Vagina (tissue), 2 donors: ENCODE data around the gene UBE4A.

ENCODE experiments used
- POLR2A ChIP-seq, 2 donors: fragments of 450-650 bp; IDR thresholded peaks; one replicate each; pipeline ENCODE4 v1.6.1; 2017; ENCODE audit warnings: antibody characterized with exemption in 2 of 2, mild to moderate bottlenecking in 2 of 2, moderate library complexity in 2 of 2
- POLR2AphosphoS5 ChIP-seq, 2 donors: sonication (generic); formaldehyde crosslinking; IDR thresholded peaks; one replicate each; pipeline ENCODE4 v1.9.0; 2017; ENCODE audit warnings: antibody characterized with exemption in 2 of 2, mild to moderate bottlenecking in 2 of 2, low read depth in 1 of 2; ENCODE audit not compliant: insufficient read depth in 1 of 2
- TF ChIP-seq, protein P1 (sequence below), 3 experiments: fragments of 450-650 bp in 2 of 3; fragments of 200-600 bp in 1 of 3; sonication (generic) in 1 of 3; IDR thresholded peaks; one replicate each; pipeline ENCODE4 v1.5.1; 2017 to 2019; ENCODE audit warnings: antibody characterized with exemption in 3 of 3, mild to moderate bottlenecking in 2 of 3, moderate library complexity in 2 of 3

DNA sequence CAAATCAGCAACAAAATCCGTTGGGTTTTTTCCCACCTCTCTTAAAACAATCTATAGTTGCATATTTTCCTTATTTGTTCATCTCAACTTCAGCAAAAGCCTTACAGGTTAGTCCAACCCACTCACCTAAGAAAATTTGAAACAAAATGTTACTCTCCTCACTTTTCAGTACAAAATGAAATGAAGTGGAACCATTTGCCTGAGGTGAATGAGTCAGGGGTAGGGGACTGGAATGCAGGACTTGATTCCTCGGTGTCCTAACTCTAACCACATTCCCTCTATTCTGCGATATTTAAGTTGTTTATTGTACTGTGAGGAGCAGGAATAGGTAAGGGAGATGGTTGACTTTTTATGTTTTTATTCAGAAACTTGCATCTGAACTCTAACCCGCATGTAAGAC, 58.4 kb downstream of the UBE4A start:
- TF ChIP-seq, protein P1, sequence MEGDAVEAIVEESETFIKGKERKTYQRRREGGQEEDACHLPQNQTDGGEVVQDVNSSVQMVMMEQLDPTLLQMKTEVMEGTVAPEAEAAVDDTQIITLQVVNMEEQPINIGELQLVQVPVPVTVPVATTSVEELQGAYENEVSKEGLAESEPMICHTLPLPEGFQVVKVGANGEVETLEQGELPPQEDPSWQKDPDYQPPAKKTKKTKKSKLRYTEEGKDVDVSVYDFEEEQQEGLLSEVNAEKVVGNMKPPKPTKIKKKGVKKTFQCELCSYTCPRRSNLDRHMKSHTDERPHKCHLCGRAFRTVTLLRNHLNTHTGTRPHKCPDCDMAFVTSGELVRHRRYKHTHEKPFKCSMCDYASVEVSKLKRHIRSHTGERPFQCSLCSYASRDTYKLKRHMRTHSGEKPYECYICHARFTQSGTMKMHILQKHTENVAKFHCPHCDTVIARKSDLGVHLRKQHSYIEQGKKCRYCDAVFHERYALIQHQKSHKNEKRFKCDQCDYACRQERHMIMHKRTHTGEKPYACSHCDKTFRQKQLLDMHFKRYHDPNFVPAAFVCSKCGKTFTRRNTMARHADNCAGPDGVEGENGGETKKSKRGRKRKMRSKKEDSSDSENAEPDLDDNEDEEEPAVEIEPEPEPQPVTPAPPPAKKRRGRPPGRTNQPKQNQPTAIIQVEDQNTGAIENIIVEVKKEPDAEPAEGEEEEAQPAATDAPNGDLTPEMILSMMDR (IDR thresholded peaks at IDR 0.05) = no peak
- TF ChIP-seq POLR2A (IDR thresholded peaks at IDR 0.05) (no peak), POLR2AphosphoS5 (IDR thresholded peaks at IDR 0.05; ENCODE audit: insufficient read depth in 1 of 2, low read depth in 1 of 2) (no peak)
